ENCODE results near the gene MAMDC2. TPM values are rescaled to one million over a fixed set of nuclear protein-coding genes. Genes with fewer than 3 reads are reported as not detected.

Gene MAMDC2
- total and polyA plus RNA-seq, 12 donors = 0.83 to 15.7 (median 5.0) TPM

DNA sequence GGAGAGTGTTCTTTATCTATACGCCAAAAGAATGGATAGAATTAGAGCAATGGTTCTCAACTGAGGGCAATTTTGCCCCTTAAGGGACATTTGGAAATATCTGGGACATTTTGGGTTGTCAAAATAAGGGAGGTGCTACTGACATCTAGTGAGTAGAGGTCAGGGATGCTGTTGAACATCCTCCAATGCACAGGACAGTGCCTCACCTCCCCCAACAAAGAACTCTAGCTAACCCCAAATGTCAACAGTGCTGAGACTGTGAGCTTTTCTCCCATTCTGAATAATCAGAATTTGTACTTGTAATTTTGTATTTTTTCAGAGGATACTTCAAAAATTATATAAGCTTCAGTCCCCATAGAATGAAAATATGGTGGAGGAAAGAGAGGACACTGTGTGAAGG lies 206.6 kb downstream of the MAMDC2 start:
- Histone ChIP-seq H3K4me3 (no peak overlapping the region), H3K9me3 (replicated peaks in 1 of 3) (no peaks in the 10 kb centered on the region), H3K4me1 (replicated peaks in 1 of 2) (no peaks in the 10 kb centered on the region), H3K27ac (no peak overlapping the region), H3K27me3 (no peaks in the 10 kb centered on the region), H3K36me3 (replicated peaks in 1 of 2) (no peaks in the 10 kb centered on the region)
- TF ChIP-seq, protein P1, sequence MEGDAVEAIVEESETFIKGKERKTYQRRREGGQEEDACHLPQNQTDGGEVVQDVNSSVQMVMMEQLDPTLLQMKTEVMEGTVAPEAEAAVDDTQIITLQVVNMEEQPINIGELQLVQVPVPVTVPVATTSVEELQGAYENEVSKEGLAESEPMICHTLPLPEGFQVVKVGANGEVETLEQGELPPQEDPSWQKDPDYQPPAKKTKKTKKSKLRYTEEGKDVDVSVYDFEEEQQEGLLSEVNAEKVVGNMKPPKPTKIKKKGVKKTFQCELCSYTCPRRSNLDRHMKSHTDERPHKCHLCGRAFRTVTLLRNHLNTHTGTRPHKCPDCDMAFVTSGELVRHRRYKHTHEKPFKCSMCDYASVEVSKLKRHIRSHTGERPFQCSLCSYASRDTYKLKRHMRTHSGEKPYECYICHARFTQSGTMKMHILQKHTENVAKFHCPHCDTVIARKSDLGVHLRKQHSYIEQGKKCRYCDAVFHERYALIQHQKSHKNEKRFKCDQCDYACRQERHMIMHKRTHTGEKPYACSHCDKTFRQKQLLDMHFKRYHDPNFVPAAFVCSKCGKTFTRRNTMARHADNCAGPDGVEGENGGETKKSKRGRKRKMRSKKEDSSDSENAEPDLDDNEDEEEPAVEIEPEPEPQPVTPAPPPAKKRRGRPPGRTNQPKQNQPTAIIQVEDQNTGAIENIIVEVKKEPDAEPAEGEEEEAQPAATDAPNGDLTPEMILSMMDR (IDR thresholded peaks at IDR 0.05) = no peak
- TF ChIP-seq POLR2A (IDR thresholded peaks at IDR 0.05) = no peak
- no peak for DNase-seq
- intact Hi-C loops (cut with DNase I) = no loop called here
- WGBS, 4 donors = 93 to 100% (median 99%) methylated on average over 1 of the region's 1 CpG

GRCh38 chr9:70255486-70255885 lies 211.8 kb downstream of the MAMDC2 start:
- no peaks in the 10 kb centered on the region for H3K27me3 ChIP-seq
- TF ChIP-seq, protein P1 (IDR thresholded peaks at IDR 0.05) = no peak
- TF ChIP-seq POLR2A (IDR thresholded peaks at IDR 0.05) = no peak
- no peaks in the 10 kb centered on the region for H3K9me3 ChIP-seq (replicated peaks in 1 of 3)
- no peak for DNase-seq
- no peak overlapping the region for H3K4me3 ChIP-seq
- peaks cover 8 to 22% of the 10 kb centered on the region in 2 donors for H3K4me1 ChIP-seq (replicated peaks in 1 of 2)
- intact Hi-C loops (cut with DNase I) = no loop called here
- no peak overlapping the region for H3K27ac ChIP-seq
- H3K36me3 ChIP-seq (replicated peaks in 1 of 2) = no peaks in the 10 kb centered on the region

DNA sequence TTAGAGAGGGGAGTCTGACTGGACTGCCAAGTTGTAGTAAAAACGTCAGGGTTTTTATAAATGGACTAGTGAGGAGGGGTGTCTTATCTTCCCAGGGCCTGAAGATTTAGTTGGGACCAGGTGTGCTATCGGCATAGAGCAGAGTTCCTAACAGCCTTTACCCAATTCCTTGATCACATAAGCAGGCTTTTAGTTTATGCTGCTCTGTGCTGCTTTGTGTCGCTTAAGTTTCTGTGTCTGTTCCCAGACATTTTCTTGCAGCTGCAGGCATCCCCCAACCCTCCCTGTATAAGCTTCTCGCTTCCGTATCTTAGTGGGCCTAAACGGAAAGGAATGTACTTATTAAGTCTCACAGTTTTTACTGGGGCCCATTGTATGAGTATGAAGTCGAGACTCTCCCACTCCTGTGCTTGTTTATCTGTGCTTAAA lies 212.5 kb downstream of the MAMDC2 start:
- intact Hi-C loops (cut with DNase I) = no loop called here
- WGBS, 4 donors = 72 to 82% (median 76%) methylated on average over 7 of the region's 7 CpGs
- H3K36me3 ChIP-seq (replicated peaks in 1 of 2) = no peaks in the 10 kb centered on the region
- no peak for DNase-seq
- H3K27ac ChIP-seq = no peak overlapping the region
- no peak for TF ChIP-seq POLR2A (IDR thresholded peaks at IDR 0.05)
- no peak overlapping the region for H3K4me3 ChIP-seq
- H3K9me3 ChIP-seq (replicated peaks in 1 of 3) = no peaks in the 10 kb centered on the region
- H3K27me3 ChIP-seq = no peaks in the 10 kb centered on the region
- H3K4me1 ChIP-seq (replicated peaks in 1 of 2) = peaks cover 9 to 28% of the 10 kb centered on the region in 2 donors

DNA sequence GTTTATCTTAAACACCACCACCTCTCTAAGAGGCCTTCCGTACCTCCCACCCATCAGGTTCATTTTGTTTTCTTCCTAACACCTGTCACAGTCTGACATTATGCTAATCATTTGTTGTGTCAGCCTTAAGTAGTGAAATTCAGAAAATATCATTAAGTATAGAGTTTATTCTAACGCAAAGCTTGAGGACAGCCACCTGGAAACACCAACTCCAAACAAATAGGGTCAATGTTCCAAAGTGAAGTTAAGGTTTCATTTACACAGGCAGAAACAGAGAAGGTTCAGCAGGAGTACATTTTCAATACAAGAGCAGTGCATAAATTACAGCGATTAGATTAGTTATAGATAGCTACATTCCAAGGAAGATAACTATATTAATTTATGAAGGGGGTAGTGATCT lies 213.9 kb downstream of the MAMDC2 start:
- peak overlapping the region in 3 of 5 donors; percentile 92 to 96 (median 96) for H3K27ac ChIP-seq
- peak overlapping the region in 1 of 4 donors; percentile 81 for H3K4me3 ChIP-seq
- H3K27me3 ChIP-seq = no peaks in the 10 kb centered on the region
- H3K36me3 ChIP-seq (replicated peaks in 1 of 2) = no peaks in the 10 kb centered on the region
- no peak for DNase-seq
- H3K9me3 ChIP-seq (replicated peaks in 1 of 3) = no peaks in the 10 kb centered on the region
- H3K4me1 ChIP-seq (replicated peaks in 1 of 2) = peaks cover 9 to 40% of the 10 kb centered on the region in 2 donors
- 79 to 89% (median 84%) methylated on average over 3 of the region's 3 CpGs for WGBS, 4 donors
- no peak for TF ChIP-seq POLR2A (IDR thresholded peaks at IDR 0.05)
- TF ChIP-seq, protein P1 (IDR thresholded peaks at IDR 0.05) = no peak
- intact Hi-C loops (cut with DNase I) = no loop called here

- Histone ChIP-seq H3K9me3 (replicated peaks in 1 of 3) (no peaks in the 10 kb centered on the region), H3K4me1 (replicated peaks in 1 of 2) (peaks cover 9 to 42% of the 10 kb centered on the region in 2 donors), H3K4me3 (peak overlapping the region in 3 of 4 donors; percentile 26 to 81 (median 74)), H3K27ac (peak overlapping the region; percentile 88 to 96 (median 92)), H3K36me3 (replicated peaks in 1 of 2) (no peaks in the 10 kb centered on the region), H3K27me3 (no peaks in the 10 kb centered on the region)
- DNase-seq = peak in 6 of 7 donors; percentile 19 to 62 (median 30)
- TF ChIP-seq, protein P1 (IDR thresholded peaks at IDR 0.05) = no peak
- TF ChIP-seq POLR2A (IDR thresholded peaks at IDR 0.05) = no peak
- intact Hi-C loops (cut with DNase I) = no loop called here
- WGBS, 4 donors = 7 to 8% (median 7%) methylated on average over 26 to 27 of the region's 27 CpGs
Observed at GRCh38 chr9:70257991-70258691, 214.5 kb downstream of the MAMDC2 start.

Measured in adrenal gland (tissue), 12 donors.